SU-DHL-6 (cell line): ENCODE data around the gene KCNH4.

Experiments used
- H2AFZ ChIP-seq: fragments of 200-600 bp; sonication (generic); 2 replicates; pipeline ENCODE4 v1.6.1; 2014; ENCODE audit warnings: low read depth, mild to moderate bottlenecking, moderate library complexity, mixed read lengths, antibody characterized with exemption, low read length; ENCODE audit not compliant: severe bottlenecking
- H3F3A ChIP-seq: fragments of 200-600 bp; shearing (Covaris generic); 2 replicates; pipeline ENCODE4 v1.6.0; 2016; ENCODE audit warnings: antibody characterized with exemption, mild to moderate bottlenecking; ENCODE audit not compliant: insufficient read depth
- H3K27ac ChIP-seq: fragments of 200-600 bp; sonication (generic); 2 replicates; pipeline ENCODE4 v1.5.1; 2016; ENCODE audit warnings: low read depth, mild to moderate bottlenecking, low read length, moderate library complexity, mixed read lengths
- H3K27me3 ChIP-seq: fragments of 200-600 bp; sonication (generic), shearing (Covaris generic); 2 replicates; pipeline ENCODE4 v1.6.0; 2014; ENCODE audit warnings: mild to moderate bottlenecking, low read length
- H3K36me3 ChIP-seq: fragments of 200-600 bp; sonication (generic); 2 replicates; pipeline ENCODE4 v1.6.1; 2014; ENCODE audit warnings: mild to moderate bottlenecking, low read length, mixed read lengths
- H3K4me2 ChIP-seq: fragments of 300-600, 200-600 bp; shearing (Covaris generic), sonication (generic); 2 replicates; pipeline ENCODE4 v1.6.0; 2014; ENCODE audit warnings: low read length, low read depth, mild to moderate bottlenecking; ENCODE audit not compliant: poor library complexity, severe bottlenecking
- H3K4me3 ChIP-seq: fragments of 200-600 bp; sonication (generic); 2 replicates; pipeline ENCODE4 v1.5.1; 2014; ENCODE audit warnings: antibody characterized with exemption, low read length, mild to moderate bottlenecking, mixed read lengths; ENCODE audit not compliant: insufficient read depth, poor library complexity, severe bottlenecking
- H3K79me2 ChIP-seq: fragments of 200-600 bp; sonication (generic); 2 replicates; pipeline ENCODE4 v1.6.1; 2014; ENCODE audit warnings: mild to moderate bottlenecking, low read length, moderate library complexity; ENCODE audit not compliant: insufficient read depth
- H3K9ac ChIP-seq: fragments of 200-600 bp; sonication (generic); 2 replicates; pipeline ENCODE4 v1.7.0; 2014; ENCODE audit warnings: mild to moderate bottlenecking, low read length
- H3K9me2 ChIP-seq: fragments of 200-600 bp; sonication (generic); replicated peaks from 2 replicates; pipeline ENCODE4 v1.6.1; 2014; ENCODE audit warnings: low read length; ENCODE audit not compliant: insufficient read depth
- H3K9me3 ChIP-seq: fragments of 200-600 bp; sonication (generic); 2 replicates; pipeline ENCODE4 v1.6.1; 2014; ENCODE audit warnings: low read length, mixed read lengths; ENCODE audit not compliant: insufficient read depth
- H4K20me1 ChIP-seq: fragments of 200-600 bp; sonication (generic); 2 replicates; pipeline ENCODE4 v1.6.1; 2014; ENCODE audit warnings: low read depth, mild to moderate bottlenecking, antibody characterized with exemption, low read length, moderate library complexity, mixed read lengths
- CTCF ChIP-seq: fragments of 200-600 bp; sonication (generic); IDR thresholded peaks from one replicate; pipeline ENCODE4 v1.5.1; 2017; ENCODE audit warnings: antibody characterized with exemption, mild to moderate bottlenecking, low read length, moderate library complexity; ENCODE audit not compliant: insufficient read depth, poor library complexity, severe bottlenecking
- EZH2phosphoT487 ChIP-seq: fragments of 200-600 bp; sonication (generic), shearing (Covaris generic); conservative IDR thresholded peaks from 2 replicates; pipeline ENCODE4 v1.6.1; 2018; ENCODE audit warnings: mild to moderate bottlenecking, antibody characterized with exemption, low read length, moderate library complexity, mixed read lengths

KCNH4 gene

DNA sequence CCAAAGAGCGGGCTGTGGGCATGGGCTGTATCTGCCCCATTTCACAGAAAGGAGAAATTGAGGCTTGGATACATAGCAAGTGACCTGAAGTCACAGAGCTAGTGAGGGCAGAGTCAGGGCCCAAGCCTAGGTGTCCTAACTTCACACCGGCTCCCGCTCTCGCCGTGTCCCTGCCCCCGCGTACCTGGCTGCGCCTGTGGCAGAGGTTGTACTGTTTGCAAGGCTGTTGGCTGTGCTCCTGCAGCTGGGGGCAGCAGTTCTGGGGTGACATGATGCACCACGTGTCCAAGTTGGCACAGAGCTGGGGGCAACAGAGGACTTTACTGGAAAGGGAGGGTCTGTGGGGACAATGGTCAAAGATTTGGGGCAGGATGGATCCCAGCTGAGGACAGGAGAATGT is 71.9 kb downstream of the KCNH4 start:
- Histone ChIP-seq H3K79me2 (no peaks in the 10 kb centered on the region), H3K4me3 (no peak overlapping the region), H3F3A (no peaks in the 10 kb centered on the region), H3K9me3 (no peaks in the 10 kb centered on the region), H3K27ac (no peak overlapping the region), H3K9ac (no peak overlapping the region), H2AFZ (no peak overlapping the region), H3K36me3 (no peaks in the 10 kb centered on the region), H3K9me2 (no peaks in the 10 kb centered on the region), H3K27me3 (no peaks in the 10 kb centered on the region), H4K20me1 (no peaks in the 10 kb centered on the region), H3K4me2 (no peak overlapping the region)
- TF ChIP-seq EZH2phosphoT487 (no peak), CTCF (no peak)

- H3K36me3 ChIP-seq: no peaks in the 10 kb centered on the region
- peak overlapping the region; percentile 39 for H3K4me2 ChIP-seq
- H3K27me3 ChIP-seq: no peaks in the 10 kb centered on the region
- no peaks in the 10 kb centered on the region for H3K9me2 ChIP-seq
- no peaks in the 10 kb centered on the region for H3K9me3 ChIP-seq
- TF ChIP-seq EZH2phosphoT487: no peak
- no peak for TF ChIP-seq CTCF
- no peak overlapping the region for H3K27ac ChIP-seq
- no peaks in the 10 kb centered on the region for H3K79me2 ChIP-seq
- no peak overlapping the region for H2AFZ ChIP-seq
- no peaks in the 10 kb centered on the region for H4K20me1 ChIP-seq
- no peak overlapping the region for H3K4me3 ChIP-seq
- H3F3A ChIP-seq: no peaks in the 10 kb centered on the region
- H3K9ac ChIP-seq: no peak overlapping the region
Observed at GRCh38 chr17:42107597-42108576, 73.1 kb downstream of the KCNH4 start.

GRCh38 chr17:42107124-42107523 is 73.8 kb downstream of the KCNH4 start:
- Histone ChIP-seq H3K9me2 (no peaks in the 10 kb centered on the region), H3K4me3 (no peak overlapping the region), H3K27ac (no peak overlapping the region), H4K20me1 (no peaks in the 10 kb centered on the region), H3K9ac (no peak overlapping the region), H3K4me2 (peak overlapping the region; percentile 39), H3K27me3 (no peaks in the 10 kb centered on the region), H3F3A (no peaks in the 10 kb centered on the region), H3K9me3 (no peaks in the 10 kb centered on the region), H2AFZ (no peak overlapping the region), H3K79me2 (no peaks in the 10 kb centered on the region), H3K36me3 (no peaks in the 10 kb centered on the region)
- no peak for TF ChIP-seq EZH2phosphoT487
- no peak for TF ChIP-seq CTCF
